Measurements from ENCODE around the gene MPV17. TPM values are rescaled to one million over a fixed set of nuclear protein-coding genes. Genes with fewer than 3 reads are reported as not detected.

MPV17 gene
- total and polyA plus RNA-seq, 9 of the 15 experiments (the other 6 are each of a cell fraction or from before 2014, with no cell fraction given) = 54.7 to 140 (median 70.2) TPM

DNA sequence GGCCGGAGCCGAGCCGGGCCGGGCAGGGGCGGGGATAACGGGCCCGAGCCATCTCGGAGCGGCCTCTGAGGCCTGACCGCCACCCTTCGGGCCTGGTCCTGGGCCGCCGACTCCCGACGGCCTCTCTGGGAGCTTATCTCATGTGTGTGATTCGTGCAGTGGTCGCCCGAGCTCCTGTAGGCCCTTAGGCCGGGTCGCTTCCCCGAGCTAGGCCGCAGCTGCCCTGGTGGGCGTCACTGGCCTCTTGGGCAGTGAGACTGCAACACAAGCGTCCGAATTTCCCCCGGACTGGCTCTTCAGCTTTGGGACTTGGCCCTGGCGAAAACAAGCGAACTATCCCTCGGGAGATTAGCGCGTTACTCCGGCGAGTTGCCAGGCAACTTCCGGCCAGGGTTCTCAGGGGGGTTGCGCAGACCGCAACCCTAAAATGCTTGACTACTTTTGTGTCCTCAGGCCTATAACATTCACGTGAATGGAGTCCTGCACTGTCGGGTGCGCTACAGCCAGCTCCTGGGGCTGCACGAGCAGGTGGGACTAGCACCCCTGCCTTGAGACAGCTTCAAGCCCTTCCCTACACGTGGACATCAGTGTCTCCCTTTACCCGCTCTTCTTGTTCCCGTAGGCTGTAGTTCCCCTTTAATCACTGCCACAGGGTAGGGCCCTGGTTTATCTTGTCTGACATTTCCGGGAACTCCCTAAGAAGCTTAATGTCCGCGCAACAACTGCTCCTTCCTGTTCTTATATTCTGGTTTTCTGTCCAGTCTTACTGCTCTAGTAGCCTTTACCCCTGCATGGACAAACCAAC lies 48.1 kb upstream of the MPV17 start (continued):
- no peak; the same call in 1 of the 2 replicates for TF ChIP-seq GTF2E2 (tag; IDR thresholded peaks at IDR 0.05)
- TF ChIP-seq, protein P1, sequence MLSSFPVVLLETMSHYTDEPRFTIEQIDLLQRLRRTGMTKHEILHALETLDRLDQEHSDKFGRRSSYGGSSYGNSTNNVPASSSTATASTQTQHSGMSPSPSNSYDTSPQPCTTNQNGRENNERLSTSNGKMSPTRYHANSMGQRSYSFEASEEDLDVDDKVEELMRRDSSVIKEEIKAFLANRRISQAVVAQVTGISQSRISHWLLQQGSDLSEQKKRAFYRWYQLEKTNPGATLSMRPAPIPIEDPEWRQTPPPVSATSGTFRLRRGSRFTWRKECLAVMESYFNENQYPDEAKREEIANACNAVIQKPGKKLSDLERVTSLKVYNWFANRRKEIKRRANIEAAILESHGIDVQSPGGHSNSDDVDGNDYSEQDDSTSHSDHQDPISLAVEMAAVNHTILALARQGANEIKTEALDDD (IDR thresholded peaks at IDR 0.05) = peak; percentile 59; the same call in 1 of the 2 replicates
- TF ChIP-seq ZNF561 (CRISPR knock-in tag; conservative IDR thresholded peaks at IDR 0.05) = peak; percentile 74; the same call in 1 of the 2 replicates
- no peak for TF ChIP-seq TFAM (CRISPR knock-in tag; conservative IDR thresholded peaks at IDR 0.05)
- TF ChIP-seq, protein P2, sequence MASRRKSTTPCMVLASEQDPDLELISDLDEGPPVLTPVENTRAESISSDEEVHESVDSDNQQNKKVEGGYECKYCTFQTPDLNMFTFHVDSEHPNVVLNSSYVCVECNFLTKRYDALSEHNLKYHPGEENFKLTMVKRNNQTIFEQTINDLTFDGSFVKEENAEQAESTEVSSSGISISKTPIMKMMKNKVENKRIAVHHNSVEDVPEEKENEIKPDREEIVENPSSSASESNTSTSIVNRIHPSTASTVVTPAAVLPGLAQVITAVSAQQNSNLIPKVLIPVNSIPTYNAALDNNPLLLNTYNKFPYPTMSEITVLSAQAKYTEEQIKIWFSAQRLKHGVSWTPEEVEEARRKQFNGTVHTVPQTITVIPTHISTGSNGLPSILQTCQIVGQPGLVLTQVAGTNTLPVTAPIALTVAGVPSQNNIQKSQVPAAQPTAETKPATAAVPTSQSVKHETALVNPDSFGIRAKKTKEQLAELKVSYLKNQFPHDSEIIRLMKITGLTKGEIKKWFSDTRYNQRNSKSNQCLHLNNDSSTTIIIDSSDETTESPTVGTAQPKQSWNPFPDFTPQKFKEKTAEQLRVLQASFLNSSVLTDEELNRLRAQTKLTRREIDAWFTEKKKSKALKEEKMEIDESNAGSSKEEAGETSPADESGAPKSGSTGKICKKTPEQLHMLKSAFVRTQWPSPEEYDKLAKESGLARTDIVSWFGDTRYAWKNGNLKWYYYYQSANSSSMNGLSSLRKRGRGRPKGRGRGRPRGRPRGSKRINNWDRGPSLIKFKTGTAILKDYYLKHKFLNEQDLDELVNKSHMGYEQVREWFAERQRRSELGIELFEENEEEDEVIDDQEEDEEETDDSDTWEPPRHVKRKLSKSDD (conservative IDR thresholded peaks at IDR 0.05; ENCODE audit: low read length) = 0 out of 2 replicates have a peak, but pooled peaks have one; percentile 41
- TF ChIP-seq, protein P3, sequence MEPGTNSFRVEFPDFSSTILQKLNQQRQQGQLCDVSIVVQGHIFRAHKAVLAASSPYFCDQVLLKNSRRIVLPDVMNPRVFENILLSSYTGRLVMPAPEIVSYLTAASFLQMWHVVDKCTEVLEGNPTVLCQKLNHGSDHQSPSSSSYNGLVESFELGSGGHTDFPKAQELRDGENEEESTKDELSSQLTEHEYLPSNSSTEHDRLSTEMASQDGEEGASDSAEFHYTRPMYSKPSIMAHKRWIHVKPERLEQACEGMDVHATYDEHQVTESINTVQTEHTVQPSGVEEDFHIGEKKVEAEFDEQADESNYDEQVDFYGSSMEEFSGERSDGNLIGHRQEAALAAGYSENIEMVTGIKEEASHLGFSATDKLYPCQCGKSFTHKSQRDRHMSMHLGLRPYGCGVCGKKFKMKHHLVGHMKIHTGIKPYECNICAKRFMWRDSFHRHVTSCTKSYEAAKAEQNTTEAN (CRISPR knock-in tag; IDR thresholded peaks at IDR 0.05) = no peak; the same call in 1 of the 2 replicates
- TF ChIP-seq NBN (IDR thresholded peaks at IDR 0.05; ENCODE audit: low read depth) = peak; percentile 22; the same call in 1 of the 2 replicates
- TF ChIP-seq, protein P4, sequence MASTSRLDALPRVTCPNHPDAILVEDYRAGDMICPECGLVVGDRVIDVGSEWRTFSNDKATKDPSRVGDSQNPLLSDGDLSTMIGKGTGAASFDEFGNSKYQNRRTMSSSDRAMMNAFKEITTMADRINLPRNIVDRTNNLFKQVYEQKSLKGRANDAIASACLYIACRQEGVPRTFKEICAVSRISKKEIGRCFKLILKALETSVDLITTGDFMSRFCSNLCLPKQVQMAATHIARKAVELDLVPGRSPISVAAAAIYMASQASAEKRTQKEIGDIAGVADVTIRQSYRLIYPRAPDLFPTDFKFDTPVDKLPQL (IDR thresholded peaks at IDR 0.05; ENCODE audit: extremely low read depth, insufficient read length) = no peak
- TF ChIP-seq, protein P5, sequence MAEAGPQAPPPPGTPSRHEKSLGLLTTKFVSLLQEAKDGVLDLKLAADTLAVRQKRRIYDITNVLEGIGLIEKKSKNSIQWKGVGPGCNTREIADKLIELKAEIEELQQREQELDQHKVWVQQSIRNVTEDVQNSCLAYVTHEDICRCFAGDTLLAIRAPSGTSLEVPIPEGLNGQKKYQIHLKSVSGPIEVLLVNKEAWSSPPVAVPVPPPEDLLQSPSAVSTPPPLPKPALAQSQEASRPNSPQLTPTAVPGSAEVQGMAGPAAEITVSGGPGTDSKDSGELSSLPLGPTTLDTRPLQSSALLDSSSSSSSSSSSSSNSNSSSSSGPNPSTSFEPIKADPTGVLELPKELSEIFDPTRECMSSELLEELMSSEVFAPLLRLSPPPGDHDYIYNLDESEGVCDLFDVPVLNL (CRISPR knock-in tag; IDR thresholded peaks at IDR 0.05; ENCODE audit: low read depth) = 0 out of 2 replicates have a peak, but pooled peaks have one; percentile 5
- no peak for TF ChIP-seq MTA3 (IDR thresholded peaks at IDR 0.05; ENCODE audit: borderline replicate concordance)
- TF ChIP-seq, protein P6, sequence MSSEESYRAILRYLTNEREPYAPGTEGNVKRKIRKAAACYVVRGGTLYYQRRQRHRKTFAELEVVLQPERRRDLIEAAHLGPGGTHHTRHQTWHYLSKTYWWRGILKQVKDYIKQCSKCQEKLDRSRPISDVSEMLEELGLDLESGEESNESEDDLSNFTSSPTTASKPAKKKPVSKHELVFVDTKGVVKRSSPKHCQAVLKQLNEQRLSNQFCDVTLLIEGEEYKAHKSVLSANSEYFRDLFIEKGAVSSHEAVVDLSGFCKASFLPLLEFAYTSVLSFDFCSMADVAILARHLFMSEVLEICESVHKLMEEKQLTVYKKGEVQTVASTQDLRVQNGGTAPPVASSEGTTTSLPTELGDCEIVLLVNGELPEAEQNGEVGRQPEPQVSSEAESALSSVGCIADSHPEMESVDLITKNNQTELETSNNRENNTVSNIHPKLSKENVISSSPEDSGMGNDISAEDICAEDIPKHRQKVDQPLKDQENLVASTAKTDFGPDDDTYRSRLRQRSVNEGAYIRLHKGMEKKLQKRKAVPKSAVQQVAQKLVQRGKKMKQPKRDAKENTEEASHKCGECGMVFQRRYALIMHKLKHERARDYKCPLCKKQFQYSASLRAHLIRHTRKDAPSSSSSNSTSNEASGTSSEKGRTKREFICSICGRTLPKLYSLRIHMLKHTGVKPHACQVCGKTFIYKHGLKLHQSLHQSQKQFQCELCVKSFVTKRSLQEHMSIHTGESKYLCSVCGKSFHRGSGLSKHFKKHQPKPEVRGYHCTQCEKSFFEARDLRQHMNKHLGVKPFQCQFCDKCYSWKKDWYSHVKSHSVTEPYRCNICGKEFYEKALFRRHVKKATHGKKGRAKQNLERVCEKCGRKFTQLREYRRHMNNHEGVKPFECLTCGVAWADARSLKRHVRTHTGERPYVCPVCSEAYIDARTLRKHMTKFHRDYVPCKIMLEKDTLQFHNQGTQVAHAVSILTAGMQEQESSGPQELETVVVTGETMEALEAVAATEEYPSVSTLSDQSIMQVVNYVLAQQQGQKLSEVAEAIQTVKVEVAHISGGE (CRISPR knock-in tag; IDR thresholded peaks at IDR 0.05) = peak in 1 of 3 experiments; percentile 22; a peak in 1 of 6 replicates

Measured in K562 (cell line).